GM23248 (cell line): ENCODE measurements around the gene TCN1.
"Not testable (repeated sequence)": the region's sequence is repeated elsewhere in the genome, so short reads cannot be mapped to it uniquely, and the experiment has no call there.

Source experiments
- EZH2 ChIP-seq: fragments of 200-600 bp; sonication (generic); IDR thresholded peaks from 2 replicates; pipeline ENCODE4 v1.6.1; 2018; ENCODE audit warnings: antibody characterized with exemption, mild to moderate bottlenecking; ENCODE audit not compliant: insufficient read depth, poor library complexity, severe bottlenecking
- EZH2phosphoT487 ChIP-seq: fragments of 200-600 bp; sonication (generic); IDR thresholded peaks from 2 replicates; pipeline ENCODE4 v1.6.1; 2018; ENCODE audit warnings: antibody characterized with exemption, moderate library complexity, mild to moderate bottlenecking, low read depth; ENCODE audit not compliant: insufficient read depth

DNA sequence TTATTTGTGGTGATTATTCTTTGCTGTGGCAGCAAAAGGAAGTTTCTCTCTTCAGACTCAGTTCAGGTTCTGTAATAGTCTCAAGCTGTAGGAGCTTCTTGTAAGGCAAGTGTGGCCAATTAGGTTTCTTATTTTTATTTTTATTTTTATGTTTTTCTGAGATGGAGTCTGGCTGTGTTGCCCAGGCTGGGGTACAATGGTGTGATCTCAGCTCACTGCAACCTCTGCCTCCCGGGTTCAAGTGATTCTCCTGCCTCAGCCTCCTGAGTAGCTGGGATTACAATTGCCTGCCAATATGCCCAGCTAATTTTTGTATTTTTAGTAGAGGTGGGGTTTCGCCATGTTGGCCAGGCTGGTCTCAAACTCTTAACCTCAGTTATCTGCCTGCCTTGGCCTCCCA, 16.7 kb downstream of the TCN1 start:
- TF ChIP-seq EZH2, EZH2phosphoT487: not testable (repeated sequence)
